22Rv1 (cell line): ENCODE data around the gene ZBTB20.

Experiments used
- CTCF ChIP-seq: fragments of 450-650 bp; IDR thresholded peaks from 2 replicates; pipeline ENCODE4 v1.5.1; 2017; ENCODE audit warnings: mild to moderate bottlenecking
- ZFX ChIP-seq: fragments of 450-650 bp; IDR thresholded peaks from 2 replicates; pipeline ENCODE4 v1.6.1; 2017; ENCODE audit warnings: antibody characterized with exemption, borderline replicate concordance

GRCh38 chr3:115018694-115019093 lies 128.4 kb downstream of the ZBTB20 start:
- TF ChIP-seq CTCF (no peak), ZFX (no peak)
